ENCODE results near the gene IFNB1.
A peak's percentile ranks its signal among the peaks of the same experiment; 100 is the strongest.

The IFNB1 gene

DNA sequence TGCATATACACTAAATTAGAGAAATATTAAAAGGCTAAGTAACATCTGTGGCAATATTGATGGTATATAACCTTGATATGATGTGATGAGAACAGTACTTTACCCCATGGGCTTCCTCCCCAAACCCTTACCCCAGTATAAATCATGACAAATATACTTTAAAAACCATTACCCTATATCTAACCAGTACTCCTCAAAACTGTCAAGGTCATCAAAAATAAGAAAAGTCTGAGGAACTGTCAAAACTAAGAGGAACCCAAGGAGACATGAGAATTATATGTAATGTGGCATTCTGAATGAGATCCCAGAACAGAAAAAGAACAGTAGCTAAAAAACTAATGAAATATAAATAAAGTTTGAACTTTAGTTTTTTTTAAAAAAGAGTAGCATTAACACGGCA, 7.3 kb upstream of the IFNB1 start:
- no peaks in the 10 kb centered on the region for H3K36me3 Mint-ChIP-seq
- H3K9me3 Mint-ChIP-seq: peaks cover 2% of the 10 kb centered on the region
- peaks cover 13% of the 10 kb centered on the region for H3K27me3 Mint-ChIP-seq
- DNase-seq: no peak
- CTCF ChIA-PET: no interaction called here
- no peak overlapping the region for H3K4me3 Mint-ChIP-seq
- peaks cover 29% of the 10 kb centered on the region for H3K4me1 Mint-ChIP-seq
- H3K27ac Mint-ChIP-seq: no peak overlapping the region

DNA sequence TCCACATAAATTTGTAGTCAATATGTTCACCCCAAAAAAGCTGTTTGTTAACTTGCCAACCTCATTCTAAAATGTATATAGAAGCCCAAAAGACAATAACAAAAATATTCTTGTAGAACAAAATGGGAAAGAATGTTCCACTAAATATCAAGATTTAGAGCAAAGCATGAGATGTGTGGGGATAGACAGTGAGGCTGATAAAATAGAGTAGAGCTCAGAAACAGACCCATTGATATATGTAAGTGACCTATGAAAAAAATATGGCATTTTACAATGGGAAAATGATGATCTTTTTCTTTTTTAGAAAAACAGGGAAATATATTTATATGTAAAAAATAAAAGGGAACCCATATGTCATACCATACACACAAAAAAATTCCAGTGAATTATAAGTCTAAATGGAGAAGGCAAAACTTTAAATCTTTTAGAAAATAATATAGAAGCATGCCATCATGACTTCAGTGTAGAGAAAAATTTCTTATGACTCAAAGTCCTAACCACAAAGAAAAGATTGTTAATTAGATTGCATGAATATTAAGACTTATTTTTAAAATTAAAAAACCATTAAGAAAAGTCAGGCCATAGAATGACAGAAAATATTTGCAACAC, 6.6 kb upstream of the IFNB1 start:
- Mint-ChIP-seq H3K9me3 (peaks cover 2% of the 10 kb centered on the region), H3K4me3 (no peak overlapping the region), H3K27me3 (peaks cover 11% of the 10 kb centered on the region), H3K27ac (no peak overlapping the region), H3K4me1 (peaks cover 29% of the 10 kb centered on the region), H3K36me3 (no peaks in the 10 kb centered on the region)
- CTCF ChIA-PET: no interaction called here
- no peak for DNase-seq

DNA sequence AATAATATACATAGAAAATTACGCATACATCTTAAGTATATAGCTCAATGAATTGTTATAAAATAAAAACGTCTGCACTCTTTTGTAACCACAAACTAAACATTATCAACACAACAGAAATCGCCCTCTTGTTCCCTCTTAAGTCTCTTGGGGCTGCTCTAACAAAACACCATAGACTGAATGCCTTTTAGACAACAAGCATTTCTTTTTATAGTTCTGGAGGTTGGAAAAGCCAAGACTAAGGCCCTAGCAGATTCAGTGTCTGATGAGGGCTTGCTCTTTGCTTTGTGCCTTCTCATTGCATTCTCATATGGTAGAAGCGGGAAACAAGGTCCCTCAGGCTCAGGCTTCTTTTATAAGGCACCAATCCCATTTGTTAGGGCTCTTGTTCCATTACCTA, 4.9 kb upstream of the IFNB1 start:
- peaks cover 37% of the 10 kb centered on the region for H3K4me1 Mint-ChIP-seq
- no peak overlapping the region for H3K27ac Mint-ChIP-seq
- peaks cover 2% of the 10 kb centered on the region for H3K9me3 Mint-ChIP-seq
- DNase-seq: no peak
- H3K36me3 Mint-ChIP-seq: no peaks in the 10 kb centered on the region
- H3K27me3 Mint-ChIP-seq: peaks cover 9% of the 10 kb centered on the region
- CTCF ChIA-PET: no interaction called here
- no peak overlapping the region for H3K4me3 Mint-ChIP-seq

DNA sequence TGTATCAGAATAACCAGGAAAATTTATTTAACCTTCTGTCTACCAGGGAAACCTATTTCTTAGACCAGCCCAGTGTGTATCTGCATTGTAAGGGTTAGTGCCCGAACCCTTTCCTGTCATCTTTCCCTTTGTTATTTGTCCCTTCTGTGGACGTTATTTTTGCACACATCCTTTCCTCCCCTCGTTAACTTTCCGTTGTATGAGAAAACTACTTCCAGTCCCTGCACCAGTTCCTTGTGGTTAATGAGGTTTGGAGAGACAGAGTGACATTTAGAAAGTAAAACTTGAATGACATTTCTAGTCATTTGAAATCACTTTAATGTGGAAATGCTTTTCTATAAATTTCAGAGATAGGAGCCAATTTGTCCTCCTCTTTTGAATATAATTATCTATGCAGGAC, 4.3 kb upstream of the IFNB1 start:
- CTCF ChIA-PET: interaction anchor here (1.0 to 1.5 kb wide), 2 partner anchors 28 to 141 kb away, joined by 3 to 9 read pairs; no protein-coding TSS in a partner anchor
- Mint-ChIP-seq H3K27ac (no peak overlapping the region), H3K4me1 (peaks cover 37% of the 10 kb centered on the region), H3K27me3 (peaks cover 6% of the 10 kb centered on the region), H3K9me3 (peaks cover 2% of the 10 kb centered on the region), H3K4me3 (peak overlapping the region; percentile 6), H3K36me3 (no peaks in the 10 kb centered on the region)
- DNase-seq: peak; percentile 30

DNA sequence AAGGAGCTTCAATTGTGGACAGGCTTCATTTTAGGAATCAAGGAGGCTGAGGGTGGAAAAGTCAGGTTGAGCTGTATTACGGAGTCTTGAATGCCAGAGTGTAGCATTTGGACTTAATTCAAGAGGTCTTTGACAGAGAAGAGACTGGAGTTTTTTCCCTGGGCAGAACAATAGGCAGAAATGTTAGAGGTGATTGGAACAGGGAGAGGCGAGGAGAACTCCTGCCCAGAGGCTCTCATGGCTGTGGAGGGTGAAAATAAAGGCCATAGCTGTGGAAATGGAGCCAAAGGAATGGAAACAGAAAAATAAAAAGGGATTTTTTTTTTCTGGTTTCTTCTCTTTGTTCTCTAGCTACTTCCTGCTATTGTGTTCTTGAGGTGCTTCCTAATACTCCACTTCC, 3.7 kb upstream of the IFNB1 start:
- no peak for DNase-seq
- peaks cover 2% of the 10 kb centered on the region for H3K9me3 Mint-ChIP-seq
- H3K36me3 Mint-ChIP-seq: no peaks in the 10 kb centered on the region
- H3K4me1 Mint-ChIP-seq: peaks cover 37% of the 10 kb centered on the region
- H3K27me3 Mint-ChIP-seq: peaks cover 4% of the 10 kb centered on the region
- no peak overlapping the region for H3K27ac Mint-ChIP-seq
- CTCF ChIA-PET: interaction anchor here (1.0 to 1.5 kb wide), 2 partner anchors 29 to 140 kb away, joined by 3 to 9 read pairs; no protein-coding TSS in a partner anchor
- no peak overlapping the region for H3K4me3 Mint-ChIP-seq

DNA sequence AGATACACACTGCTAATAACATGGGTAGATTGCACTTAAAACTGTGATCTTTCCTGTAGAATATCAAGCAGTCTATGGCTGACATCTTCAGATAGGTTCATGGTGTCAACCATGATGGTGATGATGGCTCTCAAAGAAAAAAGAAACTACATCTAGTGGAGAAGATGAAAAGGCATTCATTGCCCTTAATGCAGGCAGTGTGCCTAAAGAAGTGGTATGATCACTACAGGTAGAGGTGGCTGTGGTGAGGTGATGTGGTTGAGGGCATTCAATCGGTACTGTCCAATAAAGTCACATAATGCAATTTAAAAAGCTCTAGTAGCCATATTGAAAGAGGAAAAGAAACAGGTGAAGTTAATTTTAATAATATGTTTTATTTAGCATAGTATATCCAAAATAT, 3.1 kb upstream of the IFNB1 start:
- H3K27ac Mint-ChIP-seq: no peak overlapping the region
- DNase-seq: no peak
- CTCF ChIA-PET: interaction anchor here (1.0 to 1.5 kb wide), 2 partner anchors 30 to 140 kb away, joined by 3 to 9 read pairs; no protein-coding TSS in a partner anchor

DNA sequence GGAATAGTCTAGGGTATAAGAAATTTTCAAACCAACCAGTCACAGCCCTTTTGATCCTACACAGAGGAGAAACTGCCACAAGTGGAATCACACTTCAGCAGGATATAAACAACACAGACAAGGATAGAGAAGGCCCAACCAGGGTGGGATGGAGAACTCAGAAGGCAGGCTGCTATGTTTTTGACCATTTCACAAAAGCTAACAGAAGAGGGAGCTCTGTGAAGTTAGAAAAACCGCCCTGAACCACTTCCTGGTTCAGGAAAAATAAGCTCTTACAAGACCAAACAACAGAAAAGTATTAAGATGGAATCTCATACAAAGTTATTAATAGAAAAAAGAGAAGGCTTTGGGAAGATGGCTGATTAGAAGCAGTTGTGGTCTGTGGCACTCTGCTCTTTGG, 960 bp upstream of the IFNB1 start:
- H3K36me3 Mint-ChIP-seq: no peaks in the 10 kb centered on the region
- DNase-seq: no peak
- CTCF ChIA-PET: interaction anchor here (0.6 to 2.8 kb wide), 21 partner anchors 9 to 1152 kb away, joined by 3 to 54 read pairs (median 5); partner anchors contain the start of gene MLLT3

More for the DNA sequence above, 3.1 kb upstream of the IFNB1 start:
- Mint-ChIP-seq H3K4me3 (no peak overlapping the region), H3K36me3 (no peaks in the 10 kb centered on the region), H3K4me1 (peaks cover 37% of the 10 kb centered on the region), H3K27me3 (peaks cover 4% of the 10 kb centered on the region), H3K9me3 (no peaks in the 10 kb centered on the region)

DNA sequence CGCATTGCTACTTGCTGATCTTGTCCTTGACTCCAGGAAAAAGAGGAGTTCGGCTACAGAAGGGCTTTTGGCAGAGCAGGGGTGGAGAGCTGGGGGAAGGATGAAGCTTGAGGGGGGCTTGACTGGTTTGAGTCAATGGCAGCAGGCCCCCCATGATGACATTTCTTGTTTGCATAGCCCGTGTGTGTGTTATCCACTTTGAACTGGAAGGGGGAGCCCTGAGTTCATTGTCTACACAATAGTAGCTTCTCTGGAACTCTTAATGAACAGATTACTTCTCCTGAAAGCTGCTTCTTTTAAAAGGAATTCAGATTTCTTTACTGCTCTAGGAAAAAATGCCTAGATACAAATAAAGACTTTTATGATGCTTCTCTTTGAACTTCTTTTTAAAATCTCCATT, 2.3 kb downstream of the IFNB1 start:
- Mint-ChIP-seq H3K4me3 (no peak overlapping the region), H3K36me3 (no peaks in the 10 kb centered on the region), H3K4me1 (peaks cover 12% of the 10 kb centered on the region), H3K27me3 (peaks cover 14% of the 10 kb centered on the region), H3K27ac (no peak overlapping the region), H3K9me3 (no peaks in the 10 kb centered on the region)
- CTCF ChIA-PET: interaction anchor here (0.6 to 3.1 kb wide), 4 partner anchors 10 to 50 kb away, joined by 3 to 25 read pairs (median 3); no protein-coding TSS in a partner anchor
- no peak for DNase-seq

More for the DNA sequence above, 960 bp upstream of the IFNB1 start:
- no peak overlapping the region for H3K27ac Mint-ChIP-seq
- H3K4me3 Mint-ChIP-seq: no peak overlapping the region
- H3K9me3 Mint-ChIP-seq: no peaks in the 10 kb centered on the region
- H3K4me1 Mint-ChIP-seq: peaks cover 37% of the 10 kb centered on the region
- peaks cover 14% of the 10 kb centered on the region for H3K27me3 Mint-ChIP-seq

DNA sequence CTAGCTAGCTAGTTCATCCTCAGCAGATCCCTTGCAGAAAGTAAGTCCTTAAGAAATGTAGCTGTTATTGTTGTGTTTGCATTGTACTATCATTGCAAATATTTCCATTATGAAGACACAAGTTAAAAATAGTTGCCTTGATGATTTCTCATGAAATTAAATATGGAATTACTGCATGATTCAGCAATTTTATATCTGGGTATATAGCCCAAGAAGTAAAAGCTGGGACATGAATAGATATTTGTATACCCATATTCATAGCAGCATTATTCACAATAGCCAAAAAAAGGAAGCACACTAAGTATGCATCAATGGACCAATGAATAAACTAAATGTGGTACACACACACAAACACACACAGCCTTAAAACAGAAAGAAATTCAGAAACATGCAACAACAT, 6.8 kb downstream of the IFNB1 start:
- CTCF ChIA-PET: interaction anchor here (1.9 kb wide), 1 partner anchor 8 kb away, joined by 4 read pairs; no protein-coding TSS in a partner anchor
- Mint-ChIP-seq H3K9me3 (no peaks in the 10 kb centered on the region), H3K36me3 (no peaks in the 10 kb centered on the region)

DNA sequence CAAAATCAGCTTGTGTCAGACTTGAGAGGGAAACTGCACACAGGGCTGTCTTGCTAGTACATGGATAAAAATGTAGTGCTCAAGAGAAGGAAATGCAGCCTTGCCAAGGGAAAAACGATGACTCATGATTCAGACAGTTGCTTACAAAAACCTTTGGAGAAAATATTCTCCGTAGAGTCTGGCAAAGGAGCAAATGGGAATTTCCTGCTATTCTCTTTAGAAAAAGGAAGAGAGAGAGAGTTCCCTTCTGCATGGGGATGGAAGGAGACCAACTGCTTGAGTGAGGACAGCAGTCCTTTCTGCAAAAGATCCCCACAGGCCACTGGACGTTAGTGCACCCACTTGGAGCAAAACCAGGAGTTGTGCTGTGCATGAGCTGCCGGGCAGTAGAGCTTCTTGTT, 7.6 kb downstream of the IFNB1 start:
- CTCF ChIA-PET: interaction anchor here (1.3 to 1.9 kb wide), 2 partner anchors 9 to 41 kb away, joined by 3 to 4 read pairs; no protein-coding TSS in a partner anchor
- Mint-ChIP-seq H3K4me3 (no peak overlapping the region), H3K4me1 (no peaks in the 10 kb centered on the region), H3K36me3 (no peaks in the 10 kb centered on the region), H3K27ac (no peak overlapping the region), H3K27me3 (peaks cover 5% of the 10 kb centered on the region), H3K9me3 (no peaks in the 10 kb centered on the region)
- no peak for DNase-seq

More for the DNA sequence above, 6.8 kb downstream of the IFNB1 start:
- H3K27ac Mint-ChIP-seq: no peak overlapping the region
- peaks cover 10% of the 10 kb centered on the region for H3K27me3 Mint-ChIP-seq
- DNase-seq: no peak
- H3K4me3 Mint-ChIP-seq: no peak overlapping the region
- H3K4me1 Mint-ChIP-seq: no peaks in the 10 kb centered on the region

DNA sequence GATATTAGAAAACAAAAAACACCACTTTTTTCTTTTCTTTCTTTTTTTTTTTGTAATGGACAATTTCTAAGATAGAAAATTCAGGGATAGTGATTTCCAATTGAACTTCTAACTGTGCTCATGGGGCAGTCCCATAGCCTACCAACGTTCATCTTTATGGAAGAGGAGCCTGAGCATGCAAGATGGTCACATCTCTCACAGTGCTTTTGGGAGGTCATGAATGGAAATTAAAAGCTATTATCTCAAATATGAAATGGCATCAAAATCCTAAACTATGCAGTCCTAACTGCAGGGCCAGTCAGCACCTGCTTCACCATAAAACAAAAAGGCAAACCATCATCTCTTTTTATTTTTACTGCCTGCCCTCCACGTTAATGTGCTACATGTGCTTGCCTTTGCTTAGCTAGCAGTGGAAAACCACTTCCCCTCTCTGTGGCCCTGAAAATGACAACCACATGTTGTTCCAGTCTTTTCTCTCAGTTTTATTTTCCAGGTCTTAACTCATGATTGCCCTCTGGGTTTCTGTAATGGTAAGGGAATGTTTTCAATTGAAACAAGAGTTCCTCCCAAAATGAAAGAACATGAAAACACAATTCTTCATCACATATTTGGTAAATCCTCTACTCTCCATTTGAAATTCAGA, 16.7 kb downstream of the IFNB1 start:
- Mint-ChIP-seq H3K27ac (peak overlapping the region; percentile 53), H3K4me3 (no peak overlapping the region), H3K4me1 (peaks cover 19% of the 10 kb centered on the region), H3K27me3 (no peaks in the 10 kb centered on the region), H3K9me3 (peaks cover 2% of the 10 kb centered on the region), H3K36me3 (no peaks in the 10 kb centered on the region)
- CTCF ChIA-PET: interaction anchor here (0.7 to 1.8 kb wide), 3 partner anchors 29 to 177 kb away, joined by 3 read pairs; no protein-coding TSS in a partner anchor
- peak; percentile 42 for DNase-seq

DNA sequence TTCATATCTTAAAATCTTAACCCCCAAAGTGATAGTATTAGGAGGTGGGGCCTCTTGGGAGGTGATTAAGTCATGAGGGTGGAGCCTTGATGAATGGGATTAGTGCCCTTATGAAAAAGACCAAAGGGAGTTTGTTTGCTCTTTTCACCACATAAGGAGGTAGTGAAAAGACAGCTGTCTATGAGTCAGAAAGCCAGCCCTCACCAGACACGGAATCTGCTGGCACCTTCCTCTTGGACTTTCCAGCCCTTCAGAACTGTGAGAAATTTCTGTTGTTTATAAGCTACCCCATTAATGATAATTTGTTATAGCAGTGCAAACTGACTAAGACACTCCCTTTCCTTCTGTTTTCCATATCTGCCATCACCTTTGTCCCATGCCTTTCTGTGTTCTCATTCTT, 20.8 kb downstream of the IFNB1 start:
- CTCF ChIA-PET: interaction anchor here (1.3 kb wide), 1 partner anchor 53 kb away, joined by 3 read pairs; no protein-coding TSS in a partner anchor
- Mint-ChIP-seq H3K9me3 (peaks cover 2% of the 10 kb centered on the region), H3K4me3 (no peak overlapping the region), H3K4me1 (peaks cover 18% of the 10 kb centered on the region), H3K27me3 (no peaks in the 10 kb centered on the region), H3K27ac (no peak overlapping the region), H3K36me3 (peaks cover 2% of the 10 kb centered on the region)
- no peak for DNase-seq

DNA sequence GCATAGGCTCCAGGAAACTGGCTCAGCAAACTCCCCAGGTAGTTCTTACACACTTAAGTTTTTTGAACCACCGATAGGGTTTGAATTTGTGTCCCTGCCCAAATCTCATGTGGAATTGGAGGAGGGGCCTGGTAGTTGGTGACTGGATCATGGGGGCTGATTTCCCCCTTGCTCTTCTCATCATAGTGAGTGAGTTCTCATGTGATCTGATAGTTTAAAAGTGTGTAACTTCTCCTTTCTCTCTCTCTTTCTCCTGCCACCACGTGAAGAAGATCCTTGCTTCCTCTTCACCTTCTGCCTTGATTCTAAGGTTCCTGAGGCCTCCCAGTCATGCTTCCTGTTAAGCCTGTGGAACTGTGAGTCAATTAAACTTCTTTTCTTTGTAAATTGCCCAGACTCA, 23.9 kb downstream of the IFNB1 start:
- H3K27me3 Mint-ChIP-seq: peaks cover 8% of the 10 kb centered on the region
- CTCF ChIA-PET: no interaction called here
- peaks cover 2% of the 10 kb centered on the region for H3K9me3 Mint-ChIP-seq
- H3K36me3 Mint-ChIP-seq: peaks cover 2% of the 10 kb centered on the region
- H3K4me1 Mint-ChIP-seq: no peaks in the 10 kb centered on the region
- H3K4me3 Mint-ChIP-seq: no peak overlapping the region
- no peak overlapping the region for H3K27ac Mint-ChIP-seq
- no peak for DNase-seq

DNA sequence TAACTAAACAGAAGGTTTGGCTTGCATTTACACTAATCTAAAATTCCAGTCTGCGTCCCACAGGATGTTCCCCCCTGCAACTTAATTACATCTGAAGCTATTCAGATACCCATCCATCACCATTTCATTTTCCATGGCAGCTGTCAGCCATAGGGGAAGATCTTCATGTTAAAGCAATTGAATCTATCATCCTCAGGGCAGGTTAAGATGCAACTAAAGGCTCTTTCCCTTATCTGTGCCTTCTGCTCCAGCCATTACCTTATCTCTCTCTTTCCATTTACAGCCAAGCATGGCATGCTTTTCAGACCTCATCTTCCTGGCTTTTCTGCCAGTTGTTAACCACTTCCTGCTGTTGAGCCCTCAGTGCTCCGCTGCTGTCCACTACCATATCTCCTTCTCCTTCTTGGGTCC, 30.5 kb downstream of the IFNB1 start:
- Mint-ChIP-seq H3K4me1 (peaks cover 6% of the 10 kb centered on the region), H3K27me3 (peaks cover 24% of the 10 kb centered on the region), H3K36me3 (no peaks in the 10 kb centered on the region), H3K4me3 (no peak overlapping the region), H3K27ac (no peak overlapping the region), H3K9me3 (no peaks in the 10 kb centered on the region)
- DNase-seq: no peak
- CTCF ChIA-PET: interaction anchor here (0.7 kb wide), 1 partner anchor 521 kb away, joined by 3 read pairs; no protein-coding TSS in a partner anchor

DNA sequence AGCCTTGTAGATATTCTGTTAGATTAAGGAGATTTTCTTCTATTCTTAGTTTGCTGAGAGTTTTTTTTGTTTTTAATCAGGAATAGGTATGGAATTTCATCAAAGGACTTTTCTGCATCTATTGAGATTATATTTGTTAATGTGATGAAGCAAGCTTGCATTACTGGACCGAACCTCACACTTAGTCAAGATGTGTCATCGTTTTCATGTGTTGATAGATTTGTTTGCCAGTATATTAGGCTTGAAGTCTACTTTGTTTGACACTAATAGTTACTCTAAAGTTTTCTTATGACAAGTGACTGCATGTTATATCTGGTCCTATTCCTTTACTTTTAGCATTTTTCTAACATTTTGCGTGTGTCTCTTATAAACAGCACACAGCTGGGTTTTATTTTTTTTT, 33.9 kb downstream of the IFNB1 start:
- CTCF ChIA-PET: no interaction called here
- Mint-ChIP-seq H3K27ac (no peak overlapping the region), H3K27me3 (peaks cover 16% of the 10 kb centered on the region), H3K4me3 (no peak overlapping the region), H3K9me3 (no peaks in the 10 kb centered on the region), H3K36me3 (peaks cover 4% of the 10 kb centered on the region), H3K4me1 (peaks cover 15% of the 10 kb centered on the region)
- DNase-seq: no peak

All from activated naive CD4-positive, alpha-beta T cell treated with anti-CD3 and anti-CD28 coated beads, Interleukin-2, amount 10 ng/mL, durations not matched to agents 7 days and 5 days (primary cell).